Activated T-cell treated with anti-CD3 and anti-CD28 coated beads, Interleukin-2, amount 50 U/mL, for 48 hours (primary cell): ENCODE results near the gene GARIN5B.
A peak's percentile ranks its signal among the peaks of the same experiment; 100 is the strongest.

Source experiments
- DNase-seq, 2 experiments: peaks; one replicate each; pipeline ENCODE4 v3.0.0-alpha.2; 2020

GARIN5B gene

DNA sequence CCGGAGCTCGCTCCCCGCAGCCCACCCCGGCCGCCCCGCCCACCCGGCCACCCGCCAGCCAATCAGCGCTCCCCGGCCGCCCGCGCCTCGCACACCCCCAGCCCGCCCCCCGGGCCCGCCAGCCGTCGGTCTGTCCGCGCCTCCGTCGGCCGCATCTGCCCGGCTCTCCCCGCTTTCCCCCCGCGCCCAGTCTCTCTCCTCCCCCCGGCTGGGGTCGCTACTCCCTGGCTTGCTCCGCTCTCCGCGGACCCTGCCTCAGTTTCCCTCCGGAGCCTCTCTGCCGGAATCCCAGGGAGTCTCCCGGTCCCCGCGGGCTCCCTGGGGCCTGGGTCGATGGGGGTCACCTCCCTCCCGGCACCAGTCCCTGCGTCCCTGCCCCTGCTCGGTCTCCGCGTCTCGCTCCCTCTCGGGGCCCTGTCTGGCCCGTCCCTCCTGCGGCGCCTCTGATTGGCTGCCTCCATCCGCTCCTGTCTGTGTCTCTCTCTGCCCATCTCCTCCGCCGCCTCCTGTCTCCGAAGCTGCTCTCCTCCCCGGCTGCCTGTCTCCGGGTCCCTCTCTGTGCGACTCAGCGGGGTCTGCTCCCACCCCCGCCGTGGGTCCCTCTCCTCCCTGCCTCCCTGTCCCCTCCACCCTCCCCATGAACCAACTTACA lies 6.7 kb upstream of the GARIN5B start:
- DNase-seq = peak; percentile 54 to 64

DNA sequence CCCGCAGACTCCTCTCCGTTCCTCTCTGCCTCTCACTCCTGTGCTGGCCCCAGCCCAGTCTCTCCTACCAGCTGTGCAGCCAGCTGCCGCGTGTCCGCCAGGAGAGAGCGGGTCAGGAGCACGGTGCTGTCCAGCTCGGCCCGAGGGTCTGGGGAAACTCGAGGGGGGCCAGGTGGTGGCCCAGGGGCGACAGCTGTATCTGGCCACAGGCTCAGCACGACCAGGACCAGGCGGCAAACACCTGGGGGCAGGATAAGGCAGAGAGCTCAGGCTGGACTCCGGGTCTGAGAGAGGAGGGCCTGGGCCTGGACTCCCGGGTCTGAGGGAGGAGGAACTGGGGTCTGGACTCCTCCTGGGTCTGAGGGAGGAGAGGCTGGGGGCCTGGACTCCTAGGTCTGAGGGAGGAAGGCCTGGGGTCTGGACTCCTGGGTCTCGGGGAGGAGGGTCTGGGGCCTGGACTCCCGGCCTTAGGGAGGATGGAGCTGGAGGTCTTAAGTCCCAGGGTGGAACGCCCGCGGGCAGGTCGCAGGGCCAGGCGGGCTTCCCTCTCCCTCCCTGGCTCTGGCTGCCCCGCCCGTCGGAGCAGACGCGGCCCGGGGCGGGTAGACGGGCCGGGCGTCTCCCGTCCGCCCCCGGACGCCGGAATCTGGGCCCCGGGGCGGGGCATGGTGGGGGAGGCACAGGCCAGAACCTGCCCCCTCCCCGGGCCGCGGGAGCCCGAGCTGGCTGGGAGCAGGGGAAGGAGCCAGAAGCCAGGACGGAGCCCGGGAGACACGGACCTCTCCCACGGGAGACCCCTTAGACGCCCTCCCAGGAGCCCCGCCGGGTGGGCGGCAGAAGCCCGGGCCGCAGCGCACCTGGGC lies 5.9 kb upstream of the GARIN5B start:
- DNase-seq = peak in 1 of 2 experiments; percentile 55

DNA sequence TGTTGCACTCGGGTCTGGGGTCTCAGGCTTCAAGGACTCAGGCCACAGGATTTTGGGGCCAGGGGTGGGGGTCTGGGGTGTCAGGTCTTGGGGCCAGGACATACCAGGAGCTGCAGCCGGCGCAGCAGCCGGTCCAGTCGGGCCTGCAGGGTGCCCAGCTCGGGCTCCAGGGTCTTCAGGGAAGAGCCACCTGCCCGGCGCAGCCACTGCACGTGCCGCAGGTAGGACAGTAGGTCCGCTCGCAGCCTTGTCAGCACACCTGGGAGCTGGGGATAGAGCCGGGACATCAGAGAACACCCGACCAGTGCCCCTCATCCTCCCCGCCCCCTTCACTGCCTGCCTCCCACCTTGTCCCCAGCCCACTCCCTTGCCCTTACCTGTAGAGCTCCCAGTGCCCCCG lies 5.0 kb upstream of the GARIN5B start:
- no peak for DNase-seq

DNA sequence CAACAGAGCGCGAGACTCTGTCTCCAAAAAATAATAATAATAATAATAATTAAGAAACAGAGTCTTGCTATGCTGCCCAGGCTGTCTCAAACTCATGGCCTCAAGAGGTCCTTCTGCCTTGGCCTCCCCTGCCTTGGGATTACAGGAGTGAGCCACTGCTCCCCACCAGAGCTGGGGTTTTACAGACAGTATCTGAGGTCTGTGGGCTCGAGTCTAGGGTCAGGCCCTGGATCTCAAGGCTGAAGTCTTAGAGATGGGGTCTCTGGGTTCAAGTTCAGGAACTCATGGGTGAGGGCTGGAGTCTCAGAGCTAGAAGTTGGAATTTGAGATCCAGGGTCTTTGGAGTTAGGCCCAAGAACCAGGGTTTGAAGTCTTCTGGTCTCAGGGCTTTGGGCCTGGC lies 3.7 kb upstream of the GARIN5B start:
- DNase-seq = no peak

DNA sequence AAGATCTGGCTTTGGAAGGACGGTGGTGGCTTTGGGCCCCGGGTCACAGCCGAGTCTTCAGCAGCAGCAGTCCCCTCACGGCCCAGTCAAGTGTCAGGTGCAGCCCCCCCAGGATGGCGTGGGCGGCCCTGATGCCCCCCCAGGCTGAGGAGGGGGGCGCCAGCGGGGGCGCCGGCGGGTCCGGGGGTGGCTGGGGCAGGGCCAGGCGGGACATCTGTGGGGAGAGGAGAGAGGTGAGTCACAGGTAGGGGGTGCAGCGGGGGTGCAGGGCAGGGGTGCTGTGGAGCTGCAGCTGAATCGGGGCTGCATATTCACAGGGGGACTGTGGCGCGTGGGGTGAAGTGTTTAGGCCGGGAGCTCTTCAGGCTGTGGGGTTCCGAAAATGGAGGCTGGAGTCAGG lies 2.9 kb upstream of the GARIN5B start:
- DNase-seq = no peak

- no peak for DNase-seq
Observed at GRCh38 chr19:55365245-55365644, 2.2 kb upstream of the GARIN5B start.

- no peak for DNase-seq
Observed at GRCh38 chr19:55362174-55362989, 678 bp downstream of the GARIN5B start.

DNA sequence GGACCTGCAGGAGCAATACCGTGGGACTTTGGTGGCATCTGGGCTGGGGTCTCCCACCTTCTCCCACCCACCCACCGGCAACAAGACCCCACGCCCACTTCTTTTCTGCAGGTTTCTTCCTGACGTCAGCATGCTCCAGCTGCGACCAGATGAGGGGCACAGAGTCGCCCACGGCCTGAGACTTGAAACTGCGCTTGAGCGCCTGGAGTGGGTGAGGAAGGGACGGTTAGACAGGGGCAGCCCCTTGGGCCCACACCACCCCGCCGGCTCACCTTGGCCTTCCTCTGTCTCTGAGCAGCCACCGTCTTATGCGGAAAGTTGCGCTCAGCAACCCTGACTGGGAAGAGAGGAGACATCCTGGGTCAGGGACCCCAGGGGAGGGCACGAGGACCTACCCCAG lies 2.2 kb downstream of the GARIN5B start:
- no peak for DNase-seq

DNA sequence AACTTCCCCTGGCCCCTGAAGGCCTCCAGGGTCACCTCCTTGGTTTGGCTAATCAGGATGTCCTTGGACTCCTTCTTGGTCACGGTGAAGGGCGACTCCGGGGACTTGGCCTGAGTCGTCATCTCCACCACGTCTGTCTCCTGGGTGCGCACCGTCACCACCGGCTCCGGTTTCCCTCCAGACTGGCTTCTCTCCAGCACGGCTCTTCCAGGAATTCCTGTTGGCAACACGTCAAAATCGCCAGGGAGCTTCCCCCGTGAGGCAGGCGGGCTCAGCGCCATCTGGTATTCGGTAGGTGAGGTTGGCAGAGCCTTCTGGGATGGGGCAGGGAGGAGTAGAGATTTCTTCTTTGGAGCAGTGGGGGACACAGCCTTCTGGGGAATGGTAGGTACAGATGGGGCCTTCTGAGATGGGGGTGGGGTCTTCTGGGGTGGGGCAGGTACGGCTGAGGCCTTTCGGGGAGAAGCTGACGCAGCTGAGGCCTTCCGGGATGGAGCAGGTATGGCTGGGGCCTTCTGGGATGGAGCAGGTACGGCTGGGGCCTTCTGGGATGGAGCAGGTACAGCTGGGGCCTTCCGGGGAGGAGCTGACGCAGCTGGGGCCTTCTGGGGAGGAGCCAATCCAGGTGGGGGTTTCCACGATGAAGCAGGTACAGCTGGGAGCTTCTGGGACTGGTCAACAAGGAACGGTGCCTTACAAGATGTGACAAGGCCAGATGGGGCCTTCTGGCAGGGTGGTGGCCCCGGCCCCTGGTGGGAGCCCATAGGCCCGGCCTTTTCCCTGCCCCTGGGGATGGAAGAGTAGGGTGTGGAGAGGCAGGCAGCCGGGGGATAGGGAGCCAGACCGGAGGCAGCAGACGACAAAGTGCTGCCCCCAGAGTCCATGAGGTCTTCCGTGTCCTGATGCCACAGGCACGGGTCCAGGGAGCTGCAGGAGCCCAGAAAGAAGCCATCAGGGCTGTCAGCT lies 3.8 kb downstream of the GARIN5B start:
- no peak for DNase-seq

DNA sequence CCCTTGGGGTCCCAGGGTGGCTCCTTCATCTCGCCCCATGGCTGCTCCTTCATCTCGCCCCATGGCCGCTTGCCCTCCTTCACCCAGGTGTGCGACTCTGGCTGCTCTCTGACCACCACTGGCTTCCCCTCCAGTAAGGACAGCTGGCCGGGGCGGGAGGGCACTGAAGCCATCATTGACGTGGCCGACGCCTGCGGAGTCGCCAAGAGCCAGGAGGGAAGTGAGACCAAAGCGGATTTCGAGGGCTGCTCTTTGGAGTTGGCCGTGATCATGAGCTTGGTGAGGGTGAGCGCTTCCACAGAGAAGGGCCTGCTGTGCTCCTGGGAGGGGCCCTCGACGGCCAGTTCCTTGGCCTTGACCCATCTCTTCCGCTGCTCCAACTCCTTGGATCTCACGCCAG lies 4.6 kb downstream of the GARIN5B start:
- DNase-seq = no peak

GRCh38 chr19:55355213-55355821 lies 7.7 kb downstream of the GARIN5B start:
- DNase-seq = no peak

- no peak for DNase-seq
Observed at GRCh38 chr19:55354698-55355212, 8.3 kb downstream of the GARIN5B start, which contains the start of gene COX6B2. COX6B2 (minus strand) TSS chr19:55354719; CDS start chr19:55354521, 198 bp downstream.

DNA sequence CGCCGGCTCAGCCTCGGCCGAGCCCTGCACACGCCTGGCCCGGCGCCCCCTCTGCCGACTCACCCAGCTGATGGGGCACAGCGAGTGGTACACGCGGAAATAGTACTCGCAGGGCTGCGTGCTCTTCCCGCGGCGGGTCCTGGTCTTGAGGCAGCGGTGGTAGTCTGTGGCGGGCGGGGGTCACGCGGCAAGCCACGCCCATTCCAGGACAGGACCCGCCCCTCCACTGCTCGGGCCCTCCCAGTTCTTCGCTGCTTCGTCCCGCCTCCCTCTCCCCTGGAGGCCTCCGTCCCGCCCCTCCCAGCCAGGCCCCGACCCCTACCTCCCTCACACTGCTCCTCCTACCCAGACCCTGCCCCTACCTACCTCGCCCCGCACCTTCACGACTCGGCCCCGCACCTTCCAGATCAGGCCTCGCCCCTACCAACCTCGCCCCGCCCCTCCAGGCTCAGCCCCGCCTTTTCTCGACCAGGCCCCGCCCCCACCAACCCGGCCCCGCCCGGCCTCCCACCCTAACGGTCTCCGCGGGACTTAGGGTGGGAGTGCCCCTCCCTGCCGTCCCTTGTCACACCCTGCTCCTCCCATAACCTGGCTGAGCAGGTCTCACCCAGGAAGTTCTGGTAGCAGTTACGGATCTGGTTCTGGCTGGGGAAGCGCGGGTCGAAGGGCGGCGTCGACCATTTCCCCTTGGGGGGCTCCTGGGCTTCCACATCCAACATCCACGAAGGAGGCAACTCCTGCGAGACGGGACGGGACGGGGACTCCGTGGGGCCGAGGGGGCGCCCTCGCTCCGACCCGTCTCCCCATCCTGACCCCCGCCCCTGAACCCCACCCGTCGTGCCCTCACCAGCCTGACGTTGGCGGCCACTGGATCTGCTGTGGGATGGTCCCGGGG lies 9.0 kb downstream of the GARIN5B start:
- DNase-seq = peak; percentile 61 to 72

DNA sequence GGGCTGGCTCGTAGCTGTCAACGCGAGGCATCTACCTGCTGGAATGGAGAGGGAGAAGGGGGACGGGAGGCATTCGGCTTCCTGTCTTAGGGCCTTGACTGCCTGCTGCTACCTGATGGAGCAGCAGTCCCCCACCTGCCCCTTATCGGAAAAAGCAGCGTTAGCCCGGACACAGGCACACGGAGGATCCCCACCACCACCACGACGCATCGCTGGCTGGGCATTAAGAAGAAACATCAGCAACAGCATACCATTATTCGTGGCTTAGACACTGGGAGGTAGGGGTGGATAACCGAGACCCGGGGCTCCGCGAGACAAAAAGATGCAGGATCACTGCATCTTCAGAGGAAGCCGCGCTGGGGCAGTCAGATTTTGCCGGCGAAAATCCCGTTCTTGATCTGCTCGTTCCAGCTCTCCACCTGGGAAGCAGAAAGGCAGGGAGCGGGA lies 9.7 kb downstream of the GARIN5B start:
- DNase-seq = no peak

GRCh38 chr19:55352549-55353145 lies 10.4 kb downstream of the GARIN5B start:
- no peak for DNase-seq

DNA sequence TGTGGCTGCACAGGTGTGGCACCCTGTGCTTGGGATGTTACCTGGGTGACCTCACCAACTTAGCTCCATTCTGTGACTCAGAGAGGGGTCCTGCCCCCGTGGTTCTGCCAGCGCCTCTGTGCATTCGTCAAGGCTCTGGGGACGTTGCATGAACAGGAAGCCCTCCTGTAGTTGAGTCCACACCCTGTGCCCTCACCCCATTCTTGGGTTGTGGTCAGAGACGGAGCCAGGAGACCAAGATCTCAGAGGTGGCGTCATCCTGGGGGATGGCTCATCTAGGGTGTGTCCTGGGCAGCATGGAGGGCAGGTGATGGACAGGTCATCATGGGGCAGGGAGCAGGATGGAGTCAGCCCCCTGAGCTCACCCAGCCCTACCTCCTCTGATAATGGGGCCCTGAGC lies 11.0 kb downstream of the GARIN5B start:
- no peak for DNase-seq

- no peak for DNase-seq
Observed at GRCh38 chr19:55350620-55351315, 12.3 kb downstream of the GARIN5B start.

DNA sequence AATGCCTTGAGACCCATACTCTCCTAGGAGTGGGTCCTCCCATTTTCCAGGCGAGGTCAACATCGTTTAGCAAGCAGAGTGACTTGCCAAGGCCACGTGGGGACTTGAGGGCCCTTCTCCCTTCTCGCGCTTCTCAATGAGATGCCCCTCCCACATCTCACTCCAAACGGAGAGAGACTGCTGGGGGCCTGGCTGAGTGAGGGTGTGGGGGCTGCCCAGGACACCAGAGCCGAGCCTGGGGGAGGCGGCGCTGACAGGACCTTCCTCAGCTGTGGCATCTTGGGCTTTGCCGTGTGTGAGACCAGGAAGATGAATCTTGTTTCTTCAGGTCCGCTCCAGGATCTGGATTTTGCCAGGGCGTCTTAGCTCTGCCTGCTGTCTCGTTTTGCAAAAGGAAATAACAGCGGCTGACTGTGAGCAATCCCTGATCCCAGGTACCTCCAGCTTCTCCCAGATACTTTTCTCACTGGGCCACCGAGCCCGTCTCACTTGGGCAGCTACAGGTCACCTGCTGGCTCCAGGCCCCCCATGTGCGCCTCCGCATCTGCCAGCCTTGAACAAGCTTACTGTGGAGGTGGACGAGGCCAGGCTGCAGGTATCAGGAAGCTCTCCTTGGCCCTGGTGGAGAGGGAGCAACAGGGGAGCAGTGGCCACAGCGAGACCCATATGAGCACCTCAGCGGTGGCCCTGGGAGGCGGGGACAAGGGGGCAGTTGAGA lies 14.6 kb downstream of the GARIN5B start:
- DNase-seq = no peak
